ENCODE measurements around the gene CCT8. TPM values are rescaled to one million over a fixed set of nuclear protein-coding genes. Genes with fewer than 3 reads are reported as not detected.

Gene CCT8
- total and polyA plus RNA-seq, 2 of the 8 experiments (the other 6 are each of a cell fraction or from before 2014, with no cell fraction given), result 151 to 319 TPM

- TF ChIP-seq CHD7 (IDR thresholded peaks at IDR 0.05; ENCODE audit: insufficient replicate concordance, low read length), result no peak
- TF ChIP-seq EP300 (IDR thresholded peaks at IDR 0.05; ENCODE audit: borderline replicate concordance in 1 of 2, low read depth in 2 of 2, low read length in 2 of 2), result no peak
- no peak for TF ChIP-seq KDM4A (IDR thresholded peaks at IDR 0.05; ENCODE audit: low read depth, low read length, severe bottlenecking)
- no peak for TF ChIP-seq KDM5A (IDR thresholded peaks at IDR 0.05; ENCODE audit: low read length)
- no peak for TF ChIP-seq ZNF274 (IDR thresholded peaks at IDR 0.05; ENCODE audit: borderline replicate concordance, extremely low read depth, low read length)
- TF ChIP-seq NRF1 (IDR thresholded peaks at IDR 0.05; ENCODE audit: low read depth, low read length), result no peak
- TF ChIP-seq RFX5 (IDR thresholded peaks at IDR 0.05; ENCODE audit: borderline replicate concordance, low read depth, low read length), result no peak
- no peak for TF ChIP-seq CBX8 (IDR thresholded peaks at IDR 0.05; ENCODE audit: borderline replicate concordance, low read depth, low read length)
Measured at GRCh38 chr21:29102791-29103257, 29.4 kb upstream of the CCT8 start (continued).
